ENCODE results near the gene HNRNPD. TPM values are rescaled to one million over a fixed set of nuclear protein-coding genes. Genes with fewer than 3 reads are reported as not detected.

The HNRNPD gene
- total and polyA plus RNA-seq, 2 of the 13 experiments (the other 11 are each of a cell fraction or from before 2014, with no cell fraction given): 64.0 to 69.7 TPM

- TF ChIP-seq, protein P1, sequence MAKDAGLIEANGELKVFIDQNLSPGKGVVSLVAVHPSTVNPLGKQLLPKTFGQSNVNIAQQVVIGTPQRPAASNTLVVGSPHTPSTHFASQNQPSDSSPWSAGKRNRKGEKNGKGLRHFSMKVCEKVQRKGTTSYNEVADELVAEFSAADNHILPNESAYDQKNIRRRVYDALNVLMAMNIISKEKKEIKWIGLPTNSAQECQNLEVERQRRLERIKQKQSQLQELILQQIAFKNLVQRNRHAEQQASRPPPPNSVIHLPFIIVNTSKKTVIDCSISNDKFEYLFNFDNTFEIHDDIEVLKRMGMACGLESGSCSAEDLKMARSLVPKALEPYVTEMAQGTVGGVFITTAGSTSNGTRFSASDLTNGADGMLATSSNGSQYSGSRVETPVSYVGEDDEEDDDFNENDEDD (CRISPR knock-in tag; IDR thresholded peaks at IDR 0.05; ENCODE audit: borderline replicate concordance): peak; percentile 53; the same call in 1 of the 2 replicates
- TF ChIP-seq FOXO4 (CRISPR knock-in tag; conservative IDR thresholded peaks at IDR 0.05): no peak
- TF ChIP-seq ZNF639 (CRISPR knock-in tag; conservative IDR thresholded peaks at IDR 0.05): no peak
- no peak for TF ChIP-seq PLRG1 (conservative IDR thresholded peaks at IDR 0.05)
- peak; percentile 12; the same call in 1 of the 2 replicates for TF ChIP-seq SALL1 (CRISPR knock-in tag; IDR thresholded peaks at IDR 0.05)
- TF ChIP-seq ZNF281 (CRISPR knock-in tag; IDR thresholded peaks at IDR 0.05; ENCODE audit: borderline replicate concordance): peak; percentile 82; the same call in 1 of the 2 replicates
- TF ChIP-seq MAX (IDR thresholded peaks at IDR 0.05): peak; percentile 75; the same call in 1 of the 2 replicates
- TF ChIP-seq SP4 (CRISPR knock-in tag; IDR thresholded peaks at IDR 0.05): no peak; the same call in 1 of the 2 replicates
- TF ChIP-seq PATZ1 (CRISPR knock-in tag; IDR thresholded peaks at IDR 0.05): peak; percentile 34; the same call in 1 of the 2 replicates
- TF ChIP-seq, protein P2, sequence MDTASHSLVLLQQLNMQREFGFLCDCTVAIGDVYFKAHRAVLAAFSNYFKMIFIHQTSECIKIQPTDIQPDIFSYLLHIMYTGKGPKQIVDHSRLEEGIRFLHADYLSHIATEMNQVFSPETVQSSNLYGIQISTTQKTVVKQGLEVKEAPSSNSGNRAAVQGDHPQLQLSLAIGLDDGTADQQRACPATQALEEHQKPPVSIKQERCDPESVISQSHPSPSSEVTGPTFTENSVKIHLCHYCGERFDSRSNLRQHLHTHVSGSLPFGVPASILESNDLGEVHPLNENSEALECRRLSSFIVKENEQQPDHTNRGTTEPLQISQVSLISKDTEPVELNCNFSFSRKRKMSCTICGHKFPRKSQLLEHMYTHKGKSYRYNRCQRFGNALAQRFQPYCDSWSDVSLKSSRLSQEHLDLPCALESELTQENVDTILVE (CRISPR knock-in tag; IDR thresholded peaks at IDR 0.05): no peak
- peak in 1 of 2 experiments; percentile 53; a peak in 2 of 4 replicates for TF ChIP-seq POLR2A (IDR thresholded peaks at IDR 0.05; ENCODE audit: insufficient read depth in 1 of 2, low read depth in 2 of 2, low read length in 2 of 2)
- no peak for TF ChIP-seq ZBTB21 (CRISPR knock-in tag; IDR thresholded peaks at IDR 0.05)
- no peak for TF ChIP-seq ZNF317 (CRISPR knock-in tag; IDR thresholded peaks at IDR 0.05)
- no peak for TF ChIP-seq ZBTB20 (CRISPR knock-in tag; IDR thresholded peaks at IDR 0.05; ENCODE audit: borderline replicate concordance, low read depth)
- no peak for TF ChIP-seq RFX1 (IDR thresholded peaks at IDR 0.05)
- 0 out of 2 replicates have a peak, but pooled peaks have one; percentile 3 for TF ChIP-seq DMAP1 (CRISPR knock-in tag; IDR thresholded peaks at IDR 0.05)
- no peak for TF ChIP-seq SOX5 (CRISPR knock-in tag; IDR thresholded peaks at IDR 0.05; ENCODE audit: borderline replicate concordance)
- no peak for TF ChIP-seq NAIF1 (CRISPR knock-in tag; IDR thresholded peaks at IDR 0.05; ENCODE audit: borderline replicate concordance)
These were observed 990 bp downstream of the HNRNPD start (continued) for GRCh38 chr4:82372517-82373485.

All from HepG2 (cell line).